Endodermal cell (in vitro differentiated cells): ENCODE data around the gene ZNF837. TPM values are rescaled to one million over a fixed set of nuclear protein-coding genes. Genes with fewer than 3 reads are reported as not detected.
"Not testable (repeated sequence)": the region's sequence is repeated elsewhere in the genome, so short reads cannot be mapped to it uniquely, and the experiment has no call there.

Experiments
- DNase-seq: peaks from one replicate; pipeline ENCODE4 v3.0.0-alpha.2; 2017
- H3K27ac ChIP-seq: 2 replicates; pipeline ENCODE4 v1.5.1; 2013; ENCODE audit warnings: mild to moderate bottlenecking, low read depth, low read length, moderate library complexity
- H3K27me3 ChIP-seq: 2 replicates; pipeline ENCODE4 v1.6.1; 2013; ENCODE audit warnings: mild to moderate bottlenecking, low read length, moderate library complexity; ENCODE audit not compliant: insufficient read depth, control insufficient read depth, poor library complexity, severe bottlenecking
- H3K36me3 ChIP-seq: 2 replicates; pipeline ENCODE4 v1.7.0; 2013; ENCODE audit warnings: mild to moderate bottlenecking, low read length, moderate library complexity; ENCODE audit not compliant: control insufficient read depth, insufficient read depth
- H3K4me1 ChIP-seq: one replicate; pipeline ENCODE4 v1.7.0; 2013; ENCODE audit warnings: low read length; ENCODE audit not compliant: control insufficient read depth, insufficient read depth
- H3K4me3 ChIP-seq: 2 replicates; pipeline ENCODE4 v1.5.1; 2013; ENCODE audit warnings: mild to moderate bottlenecking, low read length, moderate library complexity
- H3K9ac ChIP-seq: 2 replicates; pipeline ENCODE4 v1.6.1; 2013; ENCODE audit warnings: mild to moderate bottlenecking, low read length, moderate library complexity; ENCODE audit not compliant: poor library complexity, severe bottlenecking; ENCODE audit errors: extremely low read depth
- H3K9me3 ChIP-seq: 2 replicates; pipeline ENCODE4 v1.6.1; 2013; ENCODE audit warnings: mild to moderate bottlenecking, low read length, moderate library complexity; ENCODE audit not compliant: control insufficient read depth
- H3K27ac Mint-ChIP-seq: 2 replicates; pipeline ENCODE4 v1.8.0; 2020; ENCODE audit warnings: mixed read lengths
- H3K27me3 Mint-ChIP-seq: 2 replicates; pipeline ENCODE4 v1.8.0; 2021; ENCODE audit warnings: mild to moderate bottlenecking, mixed read lengths; ENCODE audit not compliant: insufficient read depth
- H3K36me3 Mint-ChIP-seq: 2 replicates; pipeline ENCODE4 v1.8.0; 2020; ENCODE audit warnings: low read depth, mixed read lengths
- H3K4me1 Mint-ChIP-seq: 2 replicates; pipeline ENCODE4 v1.8.0; 2020; ENCODE audit warnings: mixed read lengths
- H3K4me3 Mint-ChIP-seq: 2 replicates; pipeline ENCODE4 v1.8.0; 2020; ENCODE audit warnings: mild to moderate bottlenecking, moderate library complexity, mixed read lengths
- H3K9me3 Mint-ChIP-seq: 2 replicates; pipeline ENCODE4 v1.8.0; 2020; ENCODE audit warnings: mild to moderate bottlenecking, mixed read lengths
- CTCF ChIP-seq: fragments of 200-600 bp; sonication (generic); conservative IDR thresholded peaks from 2 replicates; pipeline ENCODE4 v1.5.0; 2021; ENCODE audit warnings: antibody characterized with exemption, mild to moderate bottlenecking
- WGBS, 2 experiments: methylation state at CpG; one replicate each; pipeline versions ENCODE4 v1.1.5 to v1.1.7; 2013; ENCODE audit warnings: missing lambda C conversion rate in 2 of 2, mixed read lengths in 1 of 2; ENCODE audit not compliant: insufficient coverage in 1 of 2, insufficient read length in 1 of 2; 5-methylcytosine and 5-hydroxymethylcytosine counted together
- total RNA-seq, 2 donors: library from RNA; stranded (reverse); fragmentation: NEBNext Ultra II Directional in 1 of 2; extraction: Animal tissue kit (Norgen Biotek cat#: 25700) in 1 of 2; gene quantifications; 2 replicates in 1 of 2; 3 replicates in 1 of 2; pipeline ENCODE4 v1.2.1, GENCODE V29; 2021

Gene ZNF837
- total RNA-seq, 2 donors from 2014 or later = 3.1 to 3.8 TPM

- Mint-ChIP-seq H3K9me3 (no peaks in the 10 kb centered on the region), H3K4me3 (no peak overlapping the region), H3K27me3 (peaks cover 64% of the 10 kb centered on the region), H3K27ac (no peak overlapping the region), H3K36me3 (no peaks in the 10 kb centered on the region), H3K4me1 (no peaks in the 10 kb centered on the region)
- H3K36me3 ChIP-seq = no peaks in the 10 kb centered on the region
- 87 to 92% methylated on average over 7 to 8 of the region's 8 CpGs for WGBS, 2 experiments
- no peaks in the 10 kb centered on the region for H3K9me3 ChIP-seq
- no peak overlapping the region for H3K27ac ChIP-seq
- no peaks in the 10 kb centered on the region for H3K4me1 ChIP-seq
- DNase-seq = no peak
- H3K4me3 ChIP-seq = no peak overlapping the region
- no peak for TF ChIP-seq CTCF
- H3K9ac ChIP-seq = no peak overlapping the region
- peaks cover 9% of the 10 kb centered on the region for H3K27me3 ChIP-seq
Observed at GRCh38 chr19:58349590-58349989, 31.2 kb downstream of the ZNF837 start.

GRCh38 chr19:58348080-58348479, 32.8 kb downstream of the ZNF837 start:
- H3K9me3 ChIP-seq, H3K27ac Mint-ChIP-seq, H3K4me1 ChIP-seq, H3K27ac ChIP-seq, H3K27me3 ChIP-seq, H3K36me3 ChIP-seq, H3K9ac ChIP-seq, H3K4me1 Mint-ChIP-seq, H3K36me3 Mint-ChIP-seq, H3K9me3 Mint-ChIP-seq: not testable (repeated sequence)
- DNase-seq = peak; percentile 46
- peak overlapping the region; percentile 81 for H3K4me3 ChIP-seq
- WGBS, 2 experiments = 10 to 19% methylated on average over 10 to 12 of the region's 12 CpGs
- Mint-ChIP-seq H3K4me3 (peak overlapping the region; percentile 76), H3K27me3 (peaks cover 65% of the 10 kb centered on the region)

- Mint-ChIP-seq H3K36me3 (no peaks in the 10 kb centered on the region), H3K4me3 (peak overlapping the region; percentile 76), H3K27me3 (peaks cover 63% of the 10 kb centered on the region), H3K9me3 (no peaks in the 10 kb centered on the region), H3K27ac (no peak overlapping the region), H3K4me1 (no peaks in the 10 kb centered on the region)
- Histone ChIP-seq H3K36me3 (no peaks in the 10 kb centered on the region), H3K4me3 (peak overlapping the region; percentile 81), H3K4me1 (no peaks in the 10 kb centered on the region), H3K27ac (no peak overlapping the region), H3K9me3 (no peaks in the 10 kb centered on the region), H3K9ac (peak overlapping the region; percentile 38), H3K27me3 (peaks cover 9% of the 10 kb centered on the region)
- WGBS, 2 experiments = 2% methylated on average over 16 to 82 of the region's 82 CpGs
- DNase-seq = peak; percentile 94
- TF ChIP-seq CTCF = no peak
Observed at GRCh38 chr19:58346961-58347929, 33.6 kb downstream of the ZNF837 start.
